Gastrocnemius medialis (tissue), 4 donors: Measurements from ENCODE around the gene POU1F1.

ENCODE experiments used
- CTCF ChIP-seq, 5 experiments: fragments of 450-650 bp in 3 of 5; fragments of 200-600 bp in 2 of 5; sonication (generic) in 2 of 5; IDR thresholded peaks in 4 of 5; conservative IDR thresholded peaks in 1 of 5; 1 replicate in 4 of 5; 2 replicates in 1 of 5; pipeline ENCODE4 v1.5.1; 2016 to 2019; ENCODE audit warnings: antibody characterized with exemption in 5 of 5, mild to moderate bottlenecking in 3 of 5, moderate library complexity in 3 of 5
- POLR2A ChIP-seq, 2 donors: fragments of 450-650 bp; IDR thresholded peaks; one replicate each; pipeline ENCODE4 v1.6.1; 2017; ENCODE audit warnings: antibody characterized with exemption in 2 of 2, mild to moderate bottlenecking in 2 of 2, moderate library complexity in 2 of 2

- TF ChIP-seq CTCF (IDR thresholded peaks at IDR 0.05 in 4 of 5, conservative IDR thresholded peaks at IDR 0.05 in 1 of 5) (no peak), POLR2A (IDR thresholded peaks at IDR 0.05) (no peak)
Measured at GRCh38 chr3:87246662-87247429, 29.5 kb downstream of the POU1F1 start.
